ENCODE measurements around the gene HM13.
"Not testable (repeated sequence)": the region's sequence is repeated elsewhere in the genome, so short reads cannot be mapped to it uniquely, and the experiment has no call there.

The HM13 gene

DNA sequence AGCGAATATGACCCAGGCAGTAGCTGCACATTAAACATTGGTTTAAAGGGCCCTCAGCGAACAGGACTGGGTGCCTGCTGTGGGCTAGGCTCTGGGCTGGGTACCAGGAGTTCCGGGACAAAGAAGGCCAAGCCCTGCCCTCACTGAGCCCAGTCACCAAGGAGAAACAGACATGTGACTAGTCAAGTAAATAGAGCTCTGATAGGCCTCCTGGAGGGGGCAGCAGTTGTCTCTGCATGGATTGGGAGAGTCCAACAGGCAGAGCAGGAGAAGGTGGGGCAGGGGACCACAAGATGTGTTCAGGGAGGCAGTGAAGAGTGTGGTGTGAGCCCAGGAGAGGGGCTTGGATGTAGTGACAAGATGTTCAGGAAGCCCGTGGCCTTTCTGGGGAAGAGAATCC lies 3.1 kb downstream of the HM13 start:
- H3K9ac ChIP-seq (ENCODE audit: low read depth, low read length): no peak overlapping the region
- H3K4me1 ChIP-seq (ENCODE audit: insufficient read depth, low read length): peaks cover 17% of the 10 kb centered on the region; the same call in 1 of the 2 replicates
- no peaks in the 10 kb centered on the region for H3K9me3 ChIP-seq (ENCODE audit: control insufficient read depth, insufficient read depth, low read length)
- H3K36me3 ChIP-seq (ENCODE audit: insufficient read depth, low read length): no peaks in the 10 kb centered on the region

DNA sequence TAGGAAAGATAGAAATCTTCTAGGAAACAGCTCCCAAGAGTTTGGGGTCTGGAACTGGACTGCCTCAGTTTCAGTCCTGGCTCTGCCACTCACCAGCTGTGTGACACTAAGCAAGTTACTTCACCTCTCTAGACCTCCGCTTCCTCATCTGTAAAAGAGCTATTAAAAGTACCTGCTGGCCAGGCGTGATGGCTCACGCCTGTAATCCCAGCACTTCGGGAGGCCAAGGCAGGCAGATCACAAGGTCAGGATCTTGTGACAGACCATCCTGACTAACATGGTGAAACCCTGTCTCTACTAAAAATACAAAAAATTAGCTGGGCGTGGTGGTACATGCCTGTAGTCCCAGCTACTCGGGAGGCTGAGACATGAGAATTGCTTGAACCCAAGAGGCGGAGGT lies 7.0 kb downstream of the HM13 start:
- not testable (repeated sequence) for H3K9ac ChIP-seq (ENCODE audit: low read depth, low read length); H3K4me1 ChIP-seq (ENCODE audit: insufficient read depth, low read length); H3K36me3 ChIP-seq (ENCODE audit: insufficient read depth, low read length); H3K9me3 ChIP-seq (ENCODE audit: control insufficient read depth, insufficient read depth, low read length)

DNA sequence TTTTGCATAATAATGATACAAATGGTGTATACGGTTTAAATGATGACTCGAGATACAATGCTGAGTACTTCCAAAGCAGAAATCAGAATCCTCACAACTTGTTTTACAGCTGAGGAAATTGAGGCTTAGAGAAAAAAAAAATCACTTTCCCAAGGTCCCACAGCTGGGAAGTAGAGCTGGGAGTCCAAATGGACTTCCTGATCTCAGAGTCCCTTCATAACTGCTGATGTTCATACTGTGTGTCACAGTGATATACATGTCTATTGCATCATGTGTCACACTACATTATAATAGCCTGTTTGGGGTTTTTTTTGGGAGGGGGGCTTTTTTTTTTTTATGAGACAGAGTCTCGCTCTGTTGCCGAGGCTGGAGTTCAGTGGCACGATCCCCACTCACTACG lies 8.5 kb downstream of the HM13 start:
- peaks cover 4% of the 10 kb centered on the region; the same call in 1 of the 2 replicates for H3K4me1 ChIP-seq (ENCODE audit: insufficient read depth, low read length)
- H3K9ac ChIP-seq (ENCODE audit: low read depth, low read length): no peak overlapping the region
- no peaks in the 10 kb centered on the region for H3K9me3 ChIP-seq (ENCODE audit: control insufficient read depth, insufficient read depth, low read length)
- peaks cover 3% of the 10 kb centered on the region for H3K36me3 ChIP-seq (ENCODE audit: insufficient read depth, low read length)

DNA sequence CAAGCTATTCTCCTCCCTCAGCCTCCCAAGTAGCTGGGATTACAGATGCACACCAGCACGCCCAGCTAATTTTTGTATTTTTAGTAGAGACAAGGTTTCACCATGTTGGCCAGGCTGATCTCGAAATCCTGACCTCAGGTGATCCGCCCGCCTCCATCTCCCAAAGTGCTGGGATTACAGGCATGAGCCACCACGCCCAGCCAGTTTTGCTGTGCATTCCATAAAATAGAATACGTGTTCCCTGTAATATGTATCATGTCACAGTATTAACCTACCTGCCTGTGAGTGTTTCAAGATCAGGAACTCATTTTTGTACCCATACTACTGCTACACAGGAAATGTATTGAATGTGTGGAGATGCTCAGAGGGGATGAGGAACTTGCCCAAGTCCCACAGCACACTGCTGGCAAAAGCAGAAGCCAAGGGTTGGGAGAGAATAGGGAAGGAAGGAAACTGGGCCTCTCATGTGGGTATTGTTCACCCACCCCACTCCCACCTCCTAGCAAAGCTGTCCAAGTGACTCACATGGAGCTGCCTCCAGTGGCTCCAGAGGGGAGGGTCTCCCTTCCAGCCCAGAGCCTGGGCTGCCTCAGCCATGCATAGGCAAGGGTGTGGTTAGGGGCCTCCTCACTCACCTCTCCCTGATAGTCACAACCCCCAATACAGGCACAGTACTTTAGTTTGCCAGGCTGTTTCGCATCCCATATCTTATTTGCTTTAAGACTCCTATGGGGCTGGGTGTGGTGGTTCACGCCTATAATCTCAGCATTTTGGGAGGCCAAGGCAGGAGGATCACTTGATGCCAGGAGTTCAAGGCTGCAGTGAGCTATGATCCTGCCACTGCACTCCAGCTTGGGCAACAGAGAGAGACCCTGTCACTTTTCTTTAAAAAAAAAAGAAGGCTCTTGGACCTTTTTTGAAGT lies 9.4 kb downstream of the HM13 start:
- H3K36me3 ChIP-seq (ENCODE audit: insufficient read depth, low read length): peaks cover 7% of the 10 kb centered on the region
- no peak overlapping the region for H3K9ac ChIP-seq (ENCODE audit: low read depth, low read length)

DNA sequence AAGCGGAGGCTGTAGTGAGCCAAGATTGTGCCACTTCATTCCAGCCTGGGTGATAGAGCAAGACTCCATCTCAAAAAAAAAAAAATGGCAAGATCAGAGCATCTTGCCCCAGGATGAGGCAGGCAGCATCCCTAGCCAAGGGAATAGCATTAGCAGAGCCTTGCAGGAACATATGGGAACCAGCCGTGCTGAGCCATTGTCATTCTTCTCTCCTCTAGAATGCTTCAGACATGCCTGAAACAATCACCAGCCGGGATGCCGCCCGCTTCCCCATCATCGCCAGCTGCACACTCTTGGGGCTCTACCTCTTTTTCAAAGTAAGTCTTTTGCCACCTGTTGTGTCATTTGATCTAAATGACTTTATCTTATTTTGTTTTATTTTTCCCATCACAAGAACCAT lies 13.0 kb downstream of the HM13 start:
- Histone ChIP-seq H3K36me3 (ENCODE audit: insufficient read depth, low read length) (peaks cover 23% of the 10 kb centered on the region), H3K9me3 (ENCODE audit: control insufficient read depth, insufficient read depth, low read length) (no peaks in the 10 kb centered on the region)

More for the DNA sequence above, 9.4 kb downstream of the HM13 start:
- Histone ChIP-seq H3K9me3 (ENCODE audit: control insufficient read depth, insufficient read depth, low read length) (no peaks in the 10 kb centered on the region), H3K4me1 (ENCODE audit: insufficient read depth, low read length) (peaks cover 4% of the 10 kb centered on the region; the same call in 1 of the 2 replicates)

DNA sequence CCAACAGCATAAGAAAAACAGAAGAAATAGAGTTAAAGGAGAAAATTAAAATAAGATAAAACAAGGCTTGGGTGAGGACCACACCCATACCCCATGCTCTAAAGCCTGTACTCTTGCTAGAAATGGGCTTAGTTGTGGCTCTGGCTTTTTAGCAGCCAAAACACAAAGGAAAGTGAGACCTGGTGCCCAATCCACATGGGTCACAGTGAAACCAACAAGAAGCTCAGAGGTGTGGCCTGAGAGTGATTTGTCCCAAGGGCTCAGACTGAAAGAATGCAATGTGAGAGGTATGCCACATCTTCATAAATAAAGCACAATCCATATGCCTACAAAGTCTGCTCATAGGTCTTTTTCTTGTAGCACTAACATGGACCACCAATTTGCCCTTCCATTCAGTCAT lies 21.1 kb downstream of the HM13 start:
- Histone ChIP-seq H3K36me3 (ENCODE audit: insufficient read depth, low read length) (peaks cover 41% of the 10 kb centered on the region), H3K4me1 (ENCODE audit: insufficient read depth, low read length) (no peaks in the 10 kb centered on the region), H3K9me3 (ENCODE audit: control insufficient read depth, insufficient read depth, low read length) (no peaks in the 10 kb centered on the region), H3K9ac (ENCODE audit: low read depth, low read length) (no peak overlapping the region)

More for the DNA sequence above, 13.0 kb downstream of the HM13 start:
- H3K9ac ChIP-seq (ENCODE audit: low read depth, low read length): no peak overlapping the region
- peaks cover 4% of the 10 kb centered on the region; the same call in 1 of the 2 replicates for H3K4me1 ChIP-seq (ENCODE audit: insufficient read depth, low read length)

DNA sequence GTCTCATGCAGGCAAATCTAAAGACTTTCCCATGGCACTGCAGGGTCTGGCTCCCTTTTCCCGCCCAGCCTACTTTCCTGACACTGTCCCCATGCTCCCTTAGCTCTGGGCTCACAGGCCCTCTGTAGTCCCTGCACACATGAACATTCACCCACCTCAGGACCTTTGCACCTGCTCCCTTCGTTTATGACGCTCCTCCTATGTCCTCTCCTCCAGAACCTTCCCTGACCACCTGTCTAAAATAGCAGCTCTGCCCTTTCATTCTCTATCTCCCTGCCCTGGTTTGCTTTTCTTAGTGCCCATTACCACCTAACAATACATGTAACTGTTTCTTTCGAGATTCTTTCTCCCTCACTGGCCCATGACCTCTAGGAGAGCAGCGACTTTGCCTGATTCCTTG lies 22.3 kb downstream of the HM13 start:
- peaks cover 35% of the 10 kb centered on the region for H3K36me3 ChIP-seq (ENCODE audit: insufficient read depth, low read length)
- no peak overlapping the region for H3K9ac ChIP-seq (ENCODE audit: low read depth, low read length)
- H3K9me3 ChIP-seq (ENCODE audit: control insufficient read depth, insufficient read depth, low read length): no peaks in the 10 kb centered on the region
- H3K4me1 ChIP-seq (ENCODE audit: insufficient read depth, low read length): no peaks in the 10 kb centered on the region

DNA sequence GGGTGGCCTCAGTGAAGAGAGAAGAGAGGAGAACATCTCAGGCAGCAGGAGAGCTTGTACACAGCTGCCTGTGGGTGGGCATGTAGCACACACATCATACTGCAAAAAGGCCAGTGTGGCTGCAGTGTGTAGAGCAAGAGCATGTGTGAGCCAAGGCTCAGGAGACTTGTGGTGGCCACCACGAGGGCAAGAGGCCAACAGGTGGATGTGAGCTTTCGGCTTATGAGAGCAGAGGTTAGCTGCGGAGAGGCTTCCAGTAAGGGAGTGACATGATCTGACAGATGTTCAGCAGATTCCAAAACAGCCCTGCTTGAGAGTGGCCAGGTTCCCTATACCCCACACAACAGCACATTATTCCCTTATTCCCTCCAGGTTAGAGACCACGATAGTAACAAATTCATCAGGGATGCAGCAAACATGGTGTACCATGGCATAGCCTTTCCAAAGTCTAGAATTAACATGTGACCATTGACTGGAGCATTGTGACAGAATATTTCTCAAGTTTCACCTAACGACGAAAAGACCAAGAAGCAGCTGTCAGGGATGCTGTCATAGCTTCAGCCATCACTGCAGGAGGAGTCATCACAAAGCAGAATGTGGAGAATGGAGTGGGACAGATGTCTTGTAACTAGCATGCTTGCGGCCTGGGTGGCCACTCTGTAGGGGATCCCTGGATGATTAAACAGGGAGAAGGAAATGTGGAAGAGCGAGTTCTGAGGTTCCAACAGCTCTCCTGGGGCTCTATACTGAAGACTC lies 23.1 kb downstream of the HM13 start:
- H3K9ac ChIP-seq (ENCODE audit: low read depth, low read length): no peak overlapping the region
- H3K4me1 ChIP-seq (ENCODE audit: insufficient read depth, low read length): no peaks in the 10 kb centered on the region
- H3K9me3 ChIP-seq (ENCODE audit: control insufficient read depth, insufficient read depth, low read length): no peaks in the 10 kb centered on the region
- H3K36me3 ChIP-seq (ENCODE audit: insufficient read depth, low read length): peaks cover 34% of the 10 kb centered on the region

DNA sequence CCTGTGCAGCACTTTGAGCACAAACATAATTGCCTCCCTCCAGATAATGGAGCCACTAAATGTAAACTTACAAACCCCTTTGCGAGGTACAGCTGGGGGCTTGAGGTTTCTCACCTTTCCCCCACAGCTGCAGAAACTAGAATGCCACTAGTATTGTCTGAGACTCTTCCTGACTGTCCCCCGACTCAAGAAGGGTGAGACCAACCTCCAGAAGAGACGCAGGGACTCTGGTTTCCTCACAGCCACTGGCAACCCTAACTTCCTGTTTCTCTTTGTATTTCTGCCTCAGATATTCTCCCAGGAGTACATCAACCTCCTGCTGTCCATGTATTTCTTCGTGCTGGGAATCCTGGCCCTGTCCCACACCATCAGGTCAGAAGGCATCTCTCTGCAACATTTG lies 23.6 kb downstream of the HM13 start:
- H3K36me3 ChIP-seq (ENCODE audit: insufficient read depth, low read length): peaks cover 34% of the 10 kb centered on the region
- H3K9me3 ChIP-seq (ENCODE audit: control insufficient read depth, insufficient read depth, low read length): no peaks in the 10 kb centered on the region
- H3K4me1 ChIP-seq (ENCODE audit: insufficient read depth, low read length): no peaks in the 10 kb centered on the region
- no peak overlapping the region for H3K9ac ChIP-seq (ENCODE audit: low read depth, low read length)

DNA sequence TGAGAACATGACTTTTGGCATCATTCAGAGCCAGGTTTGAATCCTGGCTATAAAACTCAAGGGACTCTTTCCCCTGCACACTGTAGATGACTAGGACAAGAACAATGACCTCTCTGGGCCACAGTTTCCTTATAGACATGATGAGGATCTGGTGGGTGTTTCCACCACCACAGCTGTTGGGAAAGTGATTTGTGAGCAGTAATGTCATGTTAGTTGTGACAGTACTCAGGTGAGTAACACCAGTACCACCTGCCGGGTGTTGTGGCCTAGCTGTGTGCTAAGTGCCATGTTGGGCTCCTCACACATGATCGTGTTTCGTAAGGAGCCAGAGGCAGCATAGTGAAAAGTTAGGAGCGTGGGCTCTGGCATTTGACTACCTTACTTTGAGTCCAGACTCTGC lies 24.1 kb downstream of the HM13 start:
- Histone ChIP-seq H3K4me1 (ENCODE audit: insufficient read depth, low read length) (no peaks in the 10 kb centered on the region), H3K36me3 (ENCODE audit: insufficient read depth, low read length) (peaks cover 34% of the 10 kb centered on the region), H3K9me3 (ENCODE audit: control insufficient read depth, insufficient read depth, low read length) (no peaks in the 10 kb centered on the region), H3K9ac (ENCODE audit: low read depth, low read length) (no peak overlapping the region)

DNA sequence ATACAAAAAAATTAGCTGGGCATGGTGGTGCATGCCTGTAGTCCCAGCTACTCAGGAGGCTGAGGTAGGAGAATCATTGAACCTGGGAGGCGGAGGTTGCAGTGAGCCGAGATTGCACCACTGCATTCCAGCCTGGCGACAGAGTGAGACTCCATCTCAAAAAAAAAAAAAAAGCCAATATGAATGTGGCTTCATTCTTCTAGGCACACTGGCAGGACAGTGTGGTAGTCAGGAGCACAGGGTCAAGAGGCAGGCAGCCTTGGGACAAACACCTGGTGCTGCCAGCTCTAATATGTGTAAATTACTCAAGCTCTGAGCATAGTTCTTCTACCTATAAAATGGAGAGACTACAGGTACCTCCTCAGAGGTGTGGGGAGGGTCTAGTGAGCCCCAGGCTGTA lies 25.4 kb downstream of the HM13 start:
- peaks cover 31% of the 10 kb centered on the region for H3K36me3 ChIP-seq (ENCODE audit: insufficient read depth, low read length)
- H3K4me1 ChIP-seq (ENCODE audit: insufficient read depth, low read length): not testable (repeated sequence)

DNA sequence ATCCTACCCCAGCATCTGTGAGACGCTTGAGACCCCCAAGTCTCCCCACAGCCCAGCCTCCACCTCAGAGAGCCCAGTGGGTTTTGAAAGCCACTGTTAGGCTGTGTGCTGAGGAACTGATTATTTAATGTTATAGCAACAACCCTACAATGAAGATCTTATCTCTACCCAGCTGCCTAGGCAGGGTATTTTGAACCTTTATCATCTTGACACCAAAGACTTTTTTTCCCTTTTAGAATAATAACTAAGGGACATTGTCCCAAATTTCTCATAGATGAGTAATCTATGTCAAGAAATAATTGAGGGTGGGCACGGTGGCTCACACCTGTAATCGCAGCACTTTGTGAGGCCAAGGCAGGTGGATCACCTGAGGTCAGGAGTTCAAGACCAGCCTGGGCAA lies 26.2 kb downstream of the HM13 start:
- no peaks in the 10 kb centered on the region for H3K9me3 ChIP-seq (ENCODE audit: control insufficient read depth, insufficient read depth, low read length)
- H3K4me1 ChIP-seq (ENCODE audit: insufficient read depth, low read length): no peaks in the 10 kb centered on the region; the same call in 1 of the 2 replicates
- no peak overlapping the region for H3K9ac ChIP-seq (ENCODE audit: low read depth, low read length)
- H3K36me3 ChIP-seq (ENCODE audit: insufficient read depth, low read length): peaks cover 28% of the 10 kb centered on the region

More for the DNA sequence above, 25.4 kb downstream of the HM13 start:
- H3K9ac ChIP-seq (ENCODE audit: low read depth, low read length); H3K9me3 ChIP-seq (ENCODE audit: control insufficient read depth, insufficient read depth, low read length): not testable (repeated sequence)

DNA sequence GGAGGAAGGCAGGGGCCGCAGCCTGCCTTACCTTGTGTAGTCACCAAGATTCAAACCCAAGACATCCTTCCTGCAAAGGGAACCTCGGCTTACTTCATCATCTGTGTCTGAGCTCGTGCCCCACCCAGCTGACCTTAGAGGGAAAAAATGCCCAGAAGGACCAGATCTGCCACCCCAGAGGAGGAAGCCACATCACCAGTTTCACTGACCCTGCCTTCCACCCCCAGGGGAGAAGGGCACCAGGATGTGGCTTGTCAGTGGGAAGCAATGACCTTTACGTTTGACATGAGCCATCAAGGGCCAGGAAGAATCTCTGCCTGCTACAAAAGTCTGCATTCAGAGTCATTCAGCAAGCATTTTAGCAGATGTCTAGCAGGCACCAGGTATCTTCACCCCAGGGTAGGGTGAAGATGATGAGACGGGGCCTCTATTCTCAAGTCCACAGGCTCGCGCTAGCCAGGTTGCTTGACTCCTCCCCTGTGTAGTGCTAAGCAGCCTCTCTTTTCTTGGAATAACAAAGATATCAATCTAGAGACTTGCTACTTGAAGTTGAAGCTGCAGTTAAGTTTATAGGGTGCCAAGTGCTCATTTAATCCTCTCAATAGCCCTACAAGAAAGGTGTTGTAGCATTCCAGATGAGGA lies 28.1 kb downstream of the HM13 start:
- H3K36me3 ChIP-seq (ENCODE audit: insufficient read depth, low read length): peaks cover 22% of the 10 kb centered on the region
- H3K9me3 ChIP-seq (ENCODE audit: control insufficient read depth, insufficient read depth, low read length): no peaks in the 10 kb centered on the region
- no peak overlapping the region for H3K9ac ChIP-seq (ENCODE audit: low read depth, low read length)
- no peaks in the 10 kb centered on the region; the same call in 1 of the 2 replicates for H3K4me1 ChIP-seq (ENCODE audit: insufficient read depth, low read length)

DNA sequence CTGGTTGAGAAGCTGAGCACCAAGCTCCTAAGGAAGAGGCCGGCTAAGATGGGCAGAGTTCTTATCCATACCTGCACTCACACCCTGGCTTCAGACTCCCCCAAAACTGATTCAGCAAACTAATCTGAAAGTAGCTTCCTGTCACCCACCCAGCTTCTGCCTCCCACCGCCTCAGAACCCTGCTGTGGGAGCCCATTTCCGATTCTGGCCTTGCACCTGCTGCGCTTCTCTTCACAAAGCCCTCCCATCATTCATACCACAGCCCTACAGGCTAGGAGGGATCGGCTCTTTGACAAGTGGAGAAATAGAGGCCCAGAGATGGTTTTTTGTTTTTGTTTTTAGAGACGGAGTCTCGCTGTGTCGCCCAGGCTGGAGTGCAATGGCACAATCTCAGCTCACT lies 28.7 kb downstream of the HM13 start:
- Histone ChIP-seq H3K9ac (ENCODE audit: low read depth, low read length) (no peak overlapping the region), H3K4me1 (ENCODE audit: insufficient read depth, low read length) (no peaks in the 10 kb centered on the region; the same call in 1 of the 2 replicates), H3K36me3 (ENCODE audit: insufficient read depth, low read length) (peaks cover 19% of the 10 kb centered on the region), H3K9me3 (ENCODE audit: control insufficient read depth, insufficient read depth, low read length) (no peaks in the 10 kb centered on the region)

All from ES-I3 (cell line).